NT2/D1 (cell line): Measurements from ENCODE around the gene FKBP8.

Experiments
- SUZ12 ChIP-seq: IDR thresholded peaks from 2 replicates; pipeline ENCODE4 v1.6.1; 2011; ENCODE audit not compliant: insufficient read length, insufficient read depth; ENCODE audit errors: extremely low read depth
- YY1 ChIP-seq: IDR thresholded peaks from 2 replicates; pipeline ENCODE4 v1.6.1; 2011; ENCODE audit not compliant: insufficient read length, insufficient read depth
- ZNF274 ChIP-seq: IDR thresholded peaks from 2 replicates; pipeline ENCODE4 v1.6.1; 2011; ENCODE audit warnings: mild to moderate bottlenecking, low read depth, low read length

DNA sequence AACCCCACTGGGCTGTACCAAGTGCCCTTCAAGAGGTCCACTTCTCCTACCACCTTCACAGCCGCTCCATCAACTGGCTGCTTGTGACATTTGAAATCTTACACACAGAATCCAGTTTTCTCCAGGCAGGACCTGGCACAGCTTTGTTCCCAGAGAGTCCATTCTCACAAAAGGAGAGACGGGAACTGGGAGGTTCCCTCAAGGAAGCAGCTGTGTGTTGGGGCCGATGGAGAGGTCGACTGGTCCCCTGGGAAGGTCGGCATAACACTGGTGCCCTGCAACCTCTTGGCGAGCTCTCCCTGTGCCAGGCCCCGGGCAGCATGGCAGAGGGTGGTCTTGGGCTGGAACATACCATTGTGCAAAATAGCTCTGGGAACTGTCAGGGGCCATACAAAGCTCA is 43.0 kb downstream of the FKBP8 start:
- TF ChIP-seq YY1, result no peak
- no peak for TF ChIP-seq ZNF274
- TF ChIP-seq SUZ12, result no peak
